ENCODE data around the gene TRIM8.

Gene TRIM8

DNA sequence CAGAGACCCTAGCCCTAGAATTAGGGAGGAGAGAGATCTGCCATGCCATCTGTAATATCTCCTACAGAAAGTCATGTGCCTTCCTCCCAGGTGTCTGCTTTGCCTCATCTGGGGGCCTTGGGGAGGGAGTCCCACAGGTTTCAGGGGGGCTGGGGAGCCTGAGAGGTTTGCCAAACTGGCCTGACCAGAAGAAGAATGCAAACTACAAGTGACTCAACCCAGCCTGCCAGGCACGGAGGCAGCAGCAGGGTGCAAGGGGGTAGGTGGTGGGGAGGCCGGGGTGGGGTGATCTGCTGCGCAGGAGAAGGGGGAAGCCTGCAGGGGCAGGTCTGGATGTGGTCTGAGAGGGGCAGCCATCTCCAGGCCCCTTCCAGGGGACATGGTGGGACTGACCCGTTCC is 9.6 kb upstream of the TRIM8 start:
- DNase-seq: no peak

DNA sequence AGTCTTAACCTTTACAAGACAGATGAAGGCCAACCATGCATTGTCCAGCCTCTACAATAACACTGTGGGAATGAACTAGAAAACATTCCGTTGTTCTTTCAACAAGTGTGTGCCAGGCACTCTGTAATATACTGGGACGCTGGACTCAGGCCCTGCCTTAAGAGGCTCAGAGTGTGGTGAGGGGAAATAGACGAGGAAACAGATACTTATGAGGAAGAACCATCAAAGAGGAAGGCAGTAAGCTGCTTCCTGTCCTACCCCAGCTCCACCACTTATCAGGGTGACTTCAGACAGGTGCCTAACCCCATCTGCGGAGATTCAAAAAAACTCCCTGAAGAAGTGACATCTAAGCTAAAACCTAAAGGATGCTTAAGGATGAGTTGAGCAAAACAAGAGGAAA is 8.9 kb upstream of the TRIM8 start:
- DNase-seq: no peak

DNA sequence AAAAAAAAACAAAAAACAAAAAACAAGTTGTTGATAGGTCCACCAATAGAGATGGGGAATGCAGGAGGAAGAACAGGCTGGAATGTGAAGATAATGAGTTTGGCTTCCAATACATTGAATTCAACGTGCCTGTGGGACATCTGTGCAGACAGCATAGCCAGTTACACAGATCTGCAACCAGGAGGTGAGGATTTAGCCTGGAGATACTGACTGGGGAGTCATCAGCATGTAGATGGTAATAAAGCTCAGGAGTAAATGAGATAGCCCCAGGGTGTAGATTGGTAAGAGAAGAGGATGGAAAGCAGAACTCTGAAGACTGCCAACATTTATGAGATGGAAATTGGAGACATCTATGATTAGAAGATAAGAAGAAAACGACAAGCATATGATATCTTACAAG is 4.7 kb upstream of the TRIM8 start:
- DNase-seq: no peak

- no peak for DNase-seq
These were observed 2.9 kb upstream of the TRIM8 start for GRCh38 chr10:102641402-102641801.

DNA sequence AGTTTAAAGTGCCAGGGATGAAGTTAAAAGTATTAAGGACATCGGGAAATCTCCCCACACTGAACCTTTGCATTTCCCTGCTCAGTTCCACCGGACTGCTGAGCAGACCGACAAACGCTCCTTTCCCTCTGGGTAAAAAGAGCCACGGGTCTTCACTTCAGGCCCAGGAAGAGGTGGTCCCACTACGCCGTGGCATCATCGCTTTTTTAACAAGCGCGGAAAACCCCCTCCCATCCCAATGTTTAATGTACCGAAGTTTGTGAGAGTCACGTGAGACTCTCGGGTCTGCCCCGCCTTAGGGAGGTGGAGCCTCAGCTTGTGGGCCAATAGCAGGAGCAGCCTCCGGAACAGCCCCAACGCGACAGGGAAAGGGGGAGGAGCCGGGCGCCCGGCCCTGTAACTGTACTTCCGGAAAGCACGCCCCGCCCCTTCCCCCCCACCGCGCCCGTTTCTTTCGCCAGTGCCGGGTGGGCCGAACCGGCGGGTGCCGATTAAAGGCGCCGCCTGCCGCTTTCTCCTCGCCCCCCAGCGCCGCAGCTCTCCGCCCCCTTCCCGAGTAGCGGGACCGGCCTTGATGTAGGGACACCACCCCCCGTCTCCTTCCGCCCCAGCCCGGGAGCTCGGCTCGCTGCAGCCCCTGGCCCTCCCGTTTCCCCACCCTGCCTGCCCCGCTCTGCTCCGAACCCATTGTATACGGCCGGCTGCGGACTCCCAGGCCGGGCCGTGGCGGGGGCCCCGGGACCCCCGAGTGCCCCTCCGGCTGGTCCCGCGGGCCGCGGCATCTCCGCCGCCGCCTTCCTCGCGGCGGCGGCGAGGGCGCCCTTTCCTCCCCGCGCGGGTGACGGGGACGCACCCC is 2.2 kb upstream of the TRIM8 start:
- DNase-seq: peak; percentile 96

GRCh38 chr10:102642736-102643335 is 1.4 kb upstream of the TRIM8 start:
- peak; percentile 50 for DNase-seq

DNA sequence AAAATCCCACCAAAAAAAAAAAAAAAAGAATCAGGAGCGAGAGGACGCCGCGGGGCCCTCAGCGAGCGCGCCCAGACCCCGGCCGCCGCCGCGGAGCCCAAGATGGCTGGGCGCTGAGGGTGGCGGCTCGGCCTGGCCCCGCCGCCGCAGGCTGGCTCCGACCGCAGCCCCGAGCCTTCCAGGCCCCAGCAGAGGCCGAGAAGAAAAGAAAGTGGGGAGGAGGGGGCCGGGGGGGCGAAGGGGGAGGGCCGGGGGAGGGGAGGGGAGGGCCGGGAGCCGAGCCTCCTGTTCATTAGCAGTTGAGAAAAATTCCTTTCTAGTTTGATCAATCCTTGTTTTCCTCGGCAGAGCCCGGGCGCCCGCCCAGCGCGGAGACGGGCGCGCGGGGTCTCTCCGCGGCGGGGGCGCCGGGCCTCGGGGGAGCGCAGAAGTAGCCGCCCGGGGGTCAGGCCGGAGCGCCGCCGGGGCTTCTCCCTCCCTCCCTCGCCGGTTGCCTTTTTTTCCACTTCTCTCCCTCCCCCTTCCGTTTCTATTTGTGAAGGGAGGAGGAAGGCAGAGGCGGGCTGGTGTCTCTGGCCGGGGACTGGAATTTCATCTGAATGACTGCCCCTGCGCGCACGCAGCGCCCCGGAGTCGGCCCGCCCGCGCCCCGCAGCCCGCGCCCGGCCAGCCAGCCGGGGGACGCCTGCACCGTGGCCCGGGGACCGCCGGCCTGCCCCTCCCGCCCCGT is 778 bp upstream of the TRIM8 start:
- DNase-seq: peak; percentile 24

- peak; percentile 75 for DNase-seq
These were observed 538 bp downstream of the TRIM8 start for GRCh38 chr10:102644646-102645387.

DNA sequence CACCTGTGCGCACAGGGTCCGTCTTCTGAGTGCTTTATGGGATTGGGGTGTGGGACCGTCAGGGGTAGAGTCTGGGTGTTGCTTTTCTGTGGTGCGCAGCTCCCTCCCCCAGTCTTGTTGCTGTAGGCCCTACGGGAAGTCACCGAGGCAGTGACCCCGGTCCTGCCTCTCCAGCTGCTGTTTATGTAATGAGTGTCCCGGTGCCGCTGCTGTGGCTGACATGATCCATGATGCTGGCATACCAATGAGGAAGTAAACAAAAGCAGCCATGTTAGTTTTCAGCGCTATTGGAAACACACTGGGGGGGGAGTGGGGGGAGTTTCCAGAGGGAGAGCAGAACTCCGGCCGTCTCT is 1.1 kb downstream of the TRIM8 start:
- no peak for DNase-seq

DNA sequence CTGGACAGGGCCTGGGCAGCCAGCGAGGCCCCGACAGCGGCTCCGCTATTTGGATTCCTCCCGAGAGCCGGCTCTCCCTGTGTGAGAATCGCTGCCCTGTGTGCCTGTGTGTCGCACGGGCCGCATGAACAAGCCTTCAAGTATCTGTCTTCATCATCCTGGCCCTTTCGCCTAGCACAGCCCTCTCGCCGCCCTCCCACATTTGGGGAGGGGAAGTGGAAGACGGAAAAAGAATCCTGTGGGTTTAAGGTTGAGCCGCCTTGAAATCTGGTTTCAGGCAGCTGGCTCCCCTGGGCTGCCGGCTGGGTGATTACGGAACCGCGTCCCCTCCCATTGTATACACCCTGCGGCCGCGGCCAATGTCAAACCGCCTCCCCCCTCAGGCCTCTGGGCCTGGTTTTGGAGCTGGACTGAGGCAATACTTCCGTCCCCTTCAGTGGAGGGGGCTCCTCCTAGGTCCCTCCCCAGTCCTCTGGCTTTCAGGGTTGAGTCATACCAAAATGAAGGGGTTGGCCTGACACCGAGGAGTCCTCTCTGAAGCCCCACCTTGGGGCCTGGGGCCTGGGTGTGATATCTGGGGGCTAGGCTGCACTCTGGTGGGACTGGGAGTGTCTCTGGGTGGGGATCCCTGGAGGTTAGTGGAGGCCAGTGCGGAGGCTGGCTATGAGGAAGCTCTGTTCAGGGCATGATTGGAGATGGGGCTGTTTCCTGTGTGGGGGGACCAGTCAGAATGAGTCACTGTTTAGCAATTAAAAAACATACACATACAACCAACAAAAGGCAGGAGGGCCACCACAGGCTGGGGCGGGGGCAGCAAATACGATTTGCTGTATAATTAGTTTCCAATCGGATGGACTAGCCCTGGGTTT is 1.7 kb downstream of the TRIM8 start:
- DNase-seq: peak; percentile 74

DNA sequence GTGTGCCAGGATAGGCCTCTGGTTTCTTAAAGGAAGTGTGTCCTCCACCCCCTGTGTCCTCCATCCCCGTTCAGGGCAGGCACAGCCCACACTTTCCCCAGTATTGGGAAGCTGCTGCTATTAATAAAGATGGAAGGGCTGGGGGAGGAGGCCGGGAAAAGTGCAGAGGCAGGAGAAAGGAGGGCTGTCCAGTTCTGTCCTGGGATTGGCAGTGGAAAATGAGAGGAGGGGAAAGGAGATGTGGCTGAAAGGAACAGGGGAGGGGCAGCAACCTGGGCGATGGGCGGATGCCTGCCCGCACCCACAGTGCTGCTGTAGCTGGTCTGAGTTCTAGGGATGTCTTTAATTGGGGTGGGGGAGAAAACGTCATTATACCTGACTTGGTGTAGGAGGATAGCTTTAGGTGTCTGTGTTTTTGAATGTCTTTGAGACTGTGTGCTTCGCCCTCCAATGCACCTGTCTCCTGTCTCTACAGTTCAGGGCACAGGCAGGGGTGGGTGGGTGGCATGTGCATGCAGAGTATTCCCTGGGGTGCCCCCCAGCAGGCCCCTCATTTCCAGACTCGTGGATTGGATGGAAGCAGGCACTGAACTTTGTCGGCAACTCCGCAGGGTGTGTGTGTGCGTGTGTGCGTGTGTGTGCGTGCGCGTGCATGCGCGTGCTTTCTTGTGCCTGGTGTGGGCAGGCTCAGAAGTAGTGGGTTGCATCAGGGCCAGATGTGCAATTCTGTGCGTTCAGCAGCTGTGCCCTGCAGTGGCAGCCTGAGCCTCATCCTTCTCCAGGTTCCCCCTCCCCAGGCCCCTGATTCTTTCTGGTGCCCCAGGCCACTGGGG is 2.5 kb downstream of the TRIM8 start:
- DNase-seq: peak; percentile 27

DNA sequence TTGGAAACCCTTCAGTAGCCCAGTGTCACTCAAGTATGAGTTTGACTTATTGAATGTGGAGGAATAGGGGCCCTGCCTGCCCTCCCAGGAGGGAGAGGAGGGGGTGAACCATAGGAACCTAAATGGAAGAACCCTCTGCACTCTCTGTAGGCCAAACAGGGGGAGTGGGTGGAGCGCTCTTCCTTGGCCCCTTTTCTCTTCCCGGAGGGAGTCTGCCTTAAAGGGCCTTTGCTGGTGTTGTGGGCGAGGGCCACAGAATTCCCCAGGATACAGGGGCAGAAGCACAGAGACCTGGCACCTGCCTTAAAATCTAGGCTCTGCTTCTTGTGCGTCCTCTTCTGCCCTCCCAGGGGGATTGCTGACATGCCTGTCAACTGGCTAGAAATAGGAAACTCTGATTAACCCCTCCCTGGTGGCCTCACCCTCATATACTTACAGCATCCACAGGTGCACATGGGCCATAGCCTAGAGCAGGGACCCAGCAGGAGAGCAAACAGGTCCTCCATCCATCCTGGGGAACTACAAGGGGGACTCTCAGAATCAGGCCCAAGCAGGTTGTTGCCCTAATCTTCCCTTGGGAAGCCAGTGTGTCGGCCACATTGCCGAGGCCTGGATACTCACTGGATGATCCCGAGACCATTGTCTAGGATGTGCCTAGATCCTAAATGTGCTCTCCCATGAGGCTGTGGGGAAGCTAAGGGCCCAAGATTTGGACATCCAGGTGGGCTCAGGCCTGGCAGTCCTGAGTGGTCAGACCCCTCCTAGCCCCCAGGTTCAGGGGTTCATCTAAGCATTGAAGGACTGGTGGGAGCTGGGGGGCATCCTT is 3.4 kb downstream of the TRIM8 start:
- no peak for DNase-seq

GRCh38 chr10:102648269-102648888 is 4.1 kb downstream of the TRIM8 start:
- no peak for DNase-seq

DNA sequence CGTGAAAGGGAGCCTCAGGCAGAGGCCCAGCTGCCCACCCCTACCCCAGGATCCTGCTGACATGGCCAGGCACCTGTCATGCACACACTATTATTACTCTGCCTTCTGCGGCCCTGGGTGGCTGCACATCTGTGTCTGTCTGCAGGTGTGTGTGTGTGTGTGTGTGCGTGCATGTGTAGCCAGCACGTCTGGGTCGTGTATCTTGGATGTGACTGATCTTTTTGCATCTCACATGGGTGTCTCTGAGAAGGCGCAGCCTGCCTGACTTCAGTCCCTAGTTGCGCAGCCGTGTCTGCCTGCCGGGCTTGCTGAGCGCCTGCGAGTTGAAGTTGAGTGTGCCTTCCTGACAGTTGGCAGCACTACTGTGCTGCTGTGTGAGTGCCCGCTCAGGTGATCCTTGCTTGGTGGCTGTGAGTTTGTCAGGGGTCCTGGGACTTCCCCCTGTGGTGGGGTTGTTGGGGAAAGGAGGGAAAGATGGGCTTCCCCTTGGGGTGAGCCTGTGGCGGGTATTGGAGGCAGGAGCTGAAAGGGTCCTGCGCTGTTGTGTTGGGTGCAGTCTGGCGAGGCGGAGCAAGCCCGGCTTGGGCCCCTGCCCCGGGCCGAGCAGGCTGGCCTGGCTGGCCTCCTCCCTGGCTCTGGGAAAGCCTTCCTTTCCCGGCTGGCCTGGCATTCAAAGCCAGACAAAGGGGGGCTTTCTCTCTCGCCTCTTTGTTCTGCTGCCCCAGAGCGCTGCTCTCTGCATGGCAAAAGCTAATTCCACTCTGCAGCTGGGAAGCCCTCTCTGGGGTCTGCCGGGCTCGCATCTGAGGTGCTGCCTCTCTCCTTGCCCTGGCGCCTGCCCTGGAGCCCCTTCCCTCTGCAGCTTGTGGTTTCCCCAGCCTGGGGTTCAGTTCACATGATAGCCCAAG is 4.9 kb downstream of the TRIM8 start:
- DNase-seq: no peak

DNA sequence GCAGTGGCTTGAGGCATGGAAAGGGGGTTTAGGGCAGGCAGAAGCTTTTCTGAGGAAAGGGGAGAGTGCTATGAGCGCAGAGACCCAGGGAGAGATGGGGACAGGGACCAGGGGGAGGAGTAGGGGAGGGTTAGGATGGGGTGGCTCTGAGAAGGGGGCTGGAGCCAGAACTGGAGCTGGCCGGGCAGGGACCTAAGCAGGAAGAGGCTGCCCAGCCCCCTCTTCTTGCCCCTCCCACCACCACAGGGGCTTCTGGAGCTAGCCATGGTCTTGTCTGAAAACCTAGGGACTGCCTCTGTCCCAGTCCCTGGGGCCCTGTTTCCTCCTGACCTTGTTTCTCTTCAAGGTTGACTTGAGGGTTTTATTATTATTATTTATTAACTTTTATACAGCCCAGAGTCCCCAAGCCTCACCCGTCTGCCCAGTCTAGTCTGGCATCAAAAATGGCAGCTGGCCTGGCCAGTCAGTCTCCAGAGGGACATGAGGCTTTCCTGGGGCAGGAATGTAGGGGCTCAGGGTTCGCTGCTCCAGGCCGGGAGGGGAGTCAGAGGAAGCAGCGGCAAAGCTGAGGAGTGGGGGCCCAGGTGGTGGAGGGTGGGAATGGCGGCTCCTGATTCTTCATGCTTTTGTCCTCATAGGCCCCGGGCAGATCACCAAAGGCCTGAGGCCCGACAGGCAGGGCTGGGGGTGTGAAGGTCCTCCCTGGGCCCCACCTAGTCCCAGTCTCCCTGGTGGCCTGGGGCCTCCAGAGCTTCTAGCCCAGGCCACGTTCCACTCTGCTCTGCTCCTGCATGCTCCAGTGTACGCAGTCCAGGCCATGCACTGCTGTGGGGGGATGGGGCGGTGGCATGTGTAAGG is 5.7 kb downstream of the TRIM8 start:
- no peak for DNase-seq

GRCh38 chr10:102650655-102651454 is 6.6 kb downstream of the TRIM8 start:
- no peak for DNase-seq

All from effector CD4-positive, alpha-beta T cell (primary cell).